K562 (cell line): ENCODE data around the gene SEBOX. TPM values are rescaled to one million over a fixed set of nuclear protein-coding genes. Genes with fewer than 3 reads are reported as not detected.

Source experiments
- MYC ChIP-seq, 2 experiments: fragments of 250-450 bp in 1 of 2; sonication (Bioruptor Pico) in 1 of 2; IDR thresholded peaks; 2 replicates each; pipeline versions ENCODE4 v1.5.1 to v1.6.1; 2012 to 2021; ENCODE audit warnings: low read depth in 2 of 2, borderline replicate concordance in 1 of 2, improper control_type of control experiment in 1 of 2, low read length in 1 of 2, mild to moderate bottlenecking in 1 of 2, moderate library complexity in 1 of 2
- NR2C2 ChIP-seq, 2 experiments: fragments of 200-800 bp in 1 of 2; sonication (Bioruptor generic) in 1 of 2; sonication (generic) in 1 of 2; formaldehyde crosslinking in 1 of 2; IDR thresholded peaks; 2 replicates each; pipeline versions ENCODE4 v1.6.1 to v1.8.0; 2016 to 2022; ENCODE audit warnings: mild to moderate bottlenecking in 1 of 2, missing compliant biosample characterization in 1 of 2, missing genetic modification characterization in 1 of 2, missing genetic modification reagents in 1 of 2
- polyA plus RNA-seq, 8 experiments: library from polyadenylated mRNA; depleted of rRNA in 4 of 8; stranded (reverse) in 5 of 8; unstranded in 3 of 8; fragments of >200 nt; fragmentation: Nextera tagmentation in 2 of 8; fragmentation: Illumina TruSeq in 1 of 8; extraction: Ambion mirVana in 2 of 8; extraction: Trizol in 1 of 8; gene quantifications; 2 replicates each; pipeline versions ENCODE4 v1.2.1 to v1.2.3, GENCODE V29; 2011 to 2014; ENCODE audit warnings: inconsistent platforms in 1 of 8, missing spikeins in 1 of 8
- total RNA-seq, 7 experiments: library from RNA; depleted of rRNA in 6 of 7; stranded (reverse); fragments of >200 nt in 6 of 7; fragmentation: Illumina TruSeq in 2 of 7; extraction: Trizol in 2 of 7; gene quantifications; 2 replicates each; pipeline versions ENCODE4 v1.2.1 to v1.2.3, GENCODE V29; 2011 to 2021; ENCODE audit warnings: low replicate concordance in 1 of 7
- TF ChIP-seq, protein P1 (sequence below), 2 experiments: fragments of 250-450 bp in 1 of 2; fragments of 450-650 bp in 1 of 2; sonication (Bioruptor Pico) in 1 of 2; IDR thresholded peaks; 2 replicates each; pipeline versions ENCODE4 v1.6.1 to v1.8.0; 2016 to 2021; ENCODE audit warnings: mild to moderate bottlenecking in 2 of 2, moderate library complexity in 2 of 2, missing compliant biosample characterization in 1 of 2, missing genetic modification characterization in 1 of 2
- TF ChIP-seq, protein P2 (sequence below): IDR thresholded peaks from 2 replicates; pipeline ENCODE4 v1.6.1; 2012; ENCODE audit warnings: low read depth, low read length, improper control_type of control experiment, borderline replicate concordance
- TF ChIP-seq, protein P3 (sequence below): IDR thresholded peaks from 2 replicates; pipeline ENCODE4 v1.6.1; 2016; ENCODE audit warnings: missing genetic modification characterization, missing compliant biosample characterization

SEBOX gene
- total and polyA plus RNA-seq, 9 of the 15 experiments (the other 6 are each of a cell fraction or from before 2014, with no cell fraction given): not detected

DNA sequence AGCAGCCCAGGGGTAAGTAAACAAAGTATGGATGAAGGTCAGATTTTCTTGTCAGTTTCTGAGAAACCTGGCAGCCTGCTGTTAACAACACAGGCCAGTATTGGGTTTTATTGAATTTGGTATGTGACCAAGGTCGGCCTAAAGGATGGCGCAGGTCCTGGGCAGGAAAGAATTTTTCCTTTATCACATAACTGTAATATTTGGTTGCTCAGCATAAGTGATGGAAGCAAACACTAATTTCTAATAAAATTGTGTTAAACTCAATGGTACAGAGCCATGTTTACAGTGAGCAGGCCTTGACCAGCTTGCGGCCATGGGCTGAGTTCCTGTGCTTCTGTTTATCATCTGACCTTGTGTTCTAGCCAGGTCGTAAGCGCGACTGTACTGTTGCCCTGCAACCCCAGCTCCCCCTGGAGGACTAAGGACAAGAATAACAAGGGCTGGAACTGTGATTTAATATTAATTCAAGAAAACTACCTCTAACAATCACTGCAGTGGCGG, 18.2 kb downstream of the SEBOX start (continued):
- TF ChIP-seq NR2C2 (CRISPR knock-in tag; IDR thresholded peaks at IDR 0.05) (no peak), NR2C2 (tag; IDR thresholded peaks at IDR 0.05) (peak; percentile 16; the same call in 1 of the 2 replicates), MYC (IDR thresholded peaks at IDR 0.05; ENCODE audit: low read depth, low read length) (no peak), MYC (CRISPR knock-in tag; IDR thresholded peaks at IDR 0.05; ENCODE audit: borderline replicate concordance, low read depth) (no peak)
- TF ChIP-seq, protein P1, sequence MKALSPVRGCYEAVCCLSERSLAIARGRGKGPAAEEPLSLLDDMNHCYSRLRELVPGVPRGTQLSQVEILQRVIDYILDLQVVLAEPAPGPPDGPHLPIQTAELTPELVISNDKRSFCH (CRISPR knock-in tag; IDR thresholded peaks at IDR 0.05): no peak
- TF ChIP-seq, protein P1 (tag; IDR thresholded peaks at IDR 0.05): no peak
- TF ChIP-seq, protein P2, sequence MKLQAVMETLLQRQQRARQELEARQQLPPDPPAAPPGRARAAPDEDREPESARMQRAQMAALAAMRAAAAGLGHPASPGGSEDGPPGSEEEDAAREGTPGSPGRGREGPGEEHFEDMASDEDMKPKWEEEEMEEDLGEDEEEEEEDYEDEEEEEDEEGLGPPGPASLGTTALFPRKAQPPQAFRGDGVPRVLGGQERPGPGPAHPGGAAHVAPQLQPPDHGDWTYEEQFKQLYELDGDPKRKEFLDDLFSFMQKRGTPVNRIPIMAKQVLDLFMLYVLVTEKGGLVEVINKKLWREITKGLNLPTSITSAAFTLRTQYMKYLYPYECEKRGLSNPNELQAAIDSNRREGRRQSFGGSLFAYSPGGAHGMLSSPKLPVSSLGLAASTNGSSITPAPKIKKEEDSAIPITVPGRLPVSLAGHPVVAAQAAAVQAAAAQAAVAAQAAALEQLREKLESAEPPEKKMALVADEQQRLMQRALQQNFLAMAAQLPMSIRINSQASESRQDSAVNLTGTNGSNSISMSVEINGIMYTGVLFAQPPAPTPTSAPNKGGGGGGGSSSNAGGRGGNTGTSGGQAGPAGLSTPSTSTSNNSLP: peak; percentile 30; the same call in 1 of the 2 replicates
- TF ChIP-seq, protein P3, sequence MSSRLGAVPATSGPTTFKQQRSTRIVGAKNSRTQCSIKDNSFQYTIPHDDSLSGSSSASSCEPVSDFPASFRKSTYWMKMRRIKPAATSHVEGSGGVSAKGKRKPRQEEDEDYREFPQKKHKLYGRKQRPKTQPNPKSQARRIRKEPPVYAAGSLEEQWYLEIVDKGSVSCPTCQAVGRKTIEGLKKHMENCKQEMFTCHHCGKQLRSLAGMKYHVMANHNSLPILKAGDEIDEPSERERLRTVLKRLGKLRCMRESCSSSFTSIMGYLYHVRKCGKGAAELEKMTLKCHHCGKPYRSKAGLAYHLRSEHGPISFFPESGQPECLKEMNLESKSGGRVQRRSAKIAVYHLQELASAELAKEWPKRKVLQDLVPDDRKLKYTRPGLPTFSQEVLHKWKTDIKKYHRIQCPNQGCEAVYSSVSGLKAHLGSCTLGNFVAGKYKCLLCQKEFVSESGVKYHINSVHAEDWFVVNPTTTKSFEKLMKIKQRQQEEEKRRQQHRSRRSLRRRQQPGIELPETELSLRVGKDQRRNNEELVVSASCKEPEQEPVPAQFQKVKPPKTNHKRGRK (tag): no peak
